ENCODE data around the gene MYLK. TPM values are rescaled to one million over a fixed set of nuclear protein-coding genes. Genes with fewer than 3 reads are reported as not detected.
"Not testable (repeated sequence)": the region's sequence is repeated elsewhere in the genome, so short reads cannot be mapped to it uniquely, and the experiment has no call there.

Gene MYLK
- total and polyA plus RNA-seq, 2 donors (not counting 1 experiment from before 2014, with no cell fraction given): 0.51 TPM; not detected in 1

- ATAC-seq (ENCODE audit: low read depth) (no peak), DNase-seq (no peak)
- H2AFZ ChIP-seq (ENCODE audit: insufficient read depth, low read depth, low read length, poor library complexity, severe bottlenecking): no peak overlapping the region
- ChIA-PET POLR2A (interaction anchor here (0.7 kb wide), 1 partner anchor 21 kb away, joined by 3 read pairs; the partner anchor contains the start of gene HACD2), CTCF (interaction anchor here (0.9 kb wide), 1 partner anchor 46 kb away, joined by 4 read pairs; no protein-coding TSS in a partner anchor)
- H3K79me2 ChIP-seq (ENCODE audit: control insufficient read depth, insufficient read depth, low read length): no peaks in the 10 kb centered on the region
- H3K9me3 ChIP-seq (ENCODE audit: control extremely low read depth in 1 of 3, control insufficient read depth in 2 of 3, insufficient read depth in 1 of 3, low read length in 2 of 3): no peaks in the 10 kb centered on the region
- TF ChIP-seq, protein P1, sequence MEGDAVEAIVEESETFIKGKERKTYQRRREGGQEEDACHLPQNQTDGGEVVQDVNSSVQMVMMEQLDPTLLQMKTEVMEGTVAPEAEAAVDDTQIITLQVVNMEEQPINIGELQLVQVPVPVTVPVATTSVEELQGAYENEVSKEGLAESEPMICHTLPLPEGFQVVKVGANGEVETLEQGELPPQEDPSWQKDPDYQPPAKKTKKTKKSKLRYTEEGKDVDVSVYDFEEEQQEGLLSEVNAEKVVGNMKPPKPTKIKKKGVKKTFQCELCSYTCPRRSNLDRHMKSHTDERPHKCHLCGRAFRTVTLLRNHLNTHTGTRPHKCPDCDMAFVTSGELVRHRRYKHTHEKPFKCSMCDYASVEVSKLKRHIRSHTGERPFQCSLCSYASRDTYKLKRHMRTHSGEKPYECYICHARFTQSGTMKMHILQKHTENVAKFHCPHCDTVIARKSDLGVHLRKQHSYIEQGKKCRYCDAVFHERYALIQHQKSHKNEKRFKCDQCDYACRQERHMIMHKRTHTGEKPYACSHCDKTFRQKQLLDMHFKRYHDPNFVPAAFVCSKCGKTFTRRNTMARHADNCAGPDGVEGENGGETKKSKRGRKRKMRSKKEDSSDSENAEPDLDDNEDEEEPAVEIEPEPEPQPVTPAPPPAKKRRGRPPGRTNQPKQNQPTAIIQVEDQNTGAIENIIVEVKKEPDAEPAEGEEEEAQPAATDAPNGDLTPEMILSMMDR (IDR thresholded peaks at IDR 0.05): no peak
- no peak for TF ChIP-seq EZH2 (IDR thresholded peaks at IDR 0.05; ENCODE audit: borderline replicate concordance, insufficient read depth, low read depth, low read length, poor library complexity, severe bottlenecking)
- Mint-ChIP-seq H3K27ac (no peak overlapping the region), H3K9me3 (ENCODE audit: insufficient read depth) (no peaks in the 10 kb centered on the region), H3K27me3 (no peaks in the 10 kb centered on the region), H3K4me1 (peaks cover 29% of the 10 kb centered on the region), H3K4me3 (no peak overlapping the region)
- no peak overlapping the region for H3K27ac ChIP-seq (ENCODE audit: low read length in 2 of 2)
- no peaks in the 10 kb centered on the region for H4K20me1 ChIP-seq (ENCODE audit: control insufficient read depth, insufficient read depth, low read length, poor library complexity, severe bottlenecking)
- H3K4me1 ChIP-seq (ENCODE audit: control insufficient read depth in 2 of 2, insufficient read depth in 2 of 2, low read length in 2 of 2): peaks cover 11 to 12% of the 10 kb centered on the region in 2 donors
- no peak overlapping the region for H3K4me3 ChIP-seq (ENCODE audit: control extremely low read depth in 1 of 5, extremely low read depth in 1 of 5, insufficient read depth in 1 of 5, low read depth in 2 of 5, low read length in 4 of 5)
- H3K4me2 ChIP-seq (replicated peaks; ENCODE audit: low read depth, low read length, poor library complexity, severe bottlenecking): no peak overlapping the region
- intact Hi-C loops (cut with micrococcal nuclease): no loop called here
- H3K36me3 ChIP-seq (replicated peaks in 1 of 2; ENCODE audit: control extremely low read depth in 1 of 2, control insufficient read depth in 1 of 2, extremely low read depth in 1 of 2, insufficient read depth in 2 of 2, low read length in 1 of 2): no peaks in the 10 kb centered on the region
- no peaks in the 10 kb centered on the region for H3K27me3 ChIP-seq (replicated peaks in 1 of 4; ENCODE audit: control extremely low read depth in 1 of 4, control insufficient read depth in 3 of 4, insufficient read depth in 4 of 4, low read length in 3 of 4)
- no peak overlapping the region for H3K9ac ChIP-seq (ENCODE audit: low read length)
Observed at GRCh38 chr3:123606527-123606926, 277.6 kb downstream of the MYLK start.

GRCh38 chr3:123605789-123606234 is 278.3 kb downstream of the MYLK start:
- Histone ChIP-seq H2AFZ (ENCODE audit: insufficient read depth, low read depth, low read length, poor library complexity, severe bottlenecking) (no peak overlapping the region), H3K4me1 (ENCODE audit: control insufficient read depth in 2 of 2, insufficient read depth in 2 of 2, low read length in 2 of 2) (peaks cover 7 to 11% of the 10 kb centered on the region in 2 donors), H3K9ac (ENCODE audit: low read length) (no peak overlapping the region), H3K79me2 (ENCODE audit: control insufficient read depth, insufficient read depth, low read length) (no peaks in the 10 kb centered on the region), H3K27me3 (replicated peaks in 1 of 4; ENCODE audit: control extremely low read depth in 1 of 4, control insufficient read depth in 3 of 4, insufficient read depth in 4 of 4, low read length in 3 of 4) (no peaks in the 10 kb centered on the region), H3K4me3 (ENCODE audit: control extremely low read depth in 1 of 5, extremely low read depth in 1 of 5, insufficient read depth in 1 of 5, low read depth in 2 of 5, low read length in 4 of 5) (no peak overlapping the region), H3K4me2 (replicated peaks; ENCODE audit: low read depth, low read length, poor library complexity, severe bottlenecking) (no peak overlapping the region), H3K27ac (ENCODE audit: low read length in 2 of 2) (no peak overlapping the region), H3K36me3 (replicated peaks in 1 of 2; ENCODE audit: control extremely low read depth in 1 of 2, control insufficient read depth in 1 of 2, extremely low read depth in 1 of 2, insufficient read depth in 2 of 2, low read length in 1 of 2) (no peaks in the 10 kb centered on the region), H4K20me1 (ENCODE audit: control insufficient read depth, insufficient read depth, low read length, poor library complexity, severe bottlenecking) (no peaks in the 10 kb centered on the region), H3K9me3 (ENCODE audit: control extremely low read depth in 1 of 3, control insufficient read depth in 2 of 3, insufficient read depth in 1 of 3, low read length in 2 of 3) (no peaks in the 10 kb centered on the region)
- DNase-seq: no peak
- peak overlapping the region; percentile 50 for H3K4me3 Mint-ChIP-seq
- intact Hi-C loops (cut with micrococcal nuclease): no loop called here
- no peaks in the 10 kb centered on the region for H3K9me3 Mint-ChIP-seq (ENCODE audit: insufficient read depth)
- WGBS (ENCODE audit: insufficient coverage): 100% methylated on average over 4 of the region's 5 CpGs
- CTCF ChIA-PET: interaction anchor here (0.9 kb wide), 1 partner anchor 47 kb away, joined by 4 read pairs; no protein-coding TSS in a partner anchor
- no peaks in the 10 kb centered on the region for H3K27me3 Mint-ChIP-seq
- H3K27ac Mint-ChIP-seq: peak overlapping the region; percentile 78
- POLR2A ChIA-PET: interaction anchor here (0.7 kb wide), 1 partner anchor 20 kb away, joined by 3 read pairs; the partner anchor contains the start of gene HACD2
- TF ChIP-seq, protein P1 (IDR thresholded peaks at IDR 0.05): no peak
- TF ChIP-seq EZH2 (IDR thresholded peaks at IDR 0.05; ENCODE audit: borderline replicate concordance, insufficient read depth, low read depth, low read length, poor library complexity, severe bottlenecking): no peak
- peaks cover 25% of the 10 kb centered on the region for H3K4me1 Mint-ChIP-seq
- ATAC-seq (ENCODE audit: low read depth): peak; percentile 50

GRCh38 chr3:123603153-123603552 is 281.0 kb downstream of the MYLK start:
- POLR2A ChIA-PET; H2AFZ ChIP-seq (ENCODE audit: insufficient read depth, low read depth, low read length, poor library complexity, severe bottlenecking); intact Hi-C loops (cut with micrococcal nuclease); H3K9ac ChIP-seq (ENCODE audit: low read length); H3K27ac ChIP-seq (ENCODE audit: low read length in 2 of 2); H3K36me3 ChIP-seq (replicated peaks in 1 of 2; ENCODE audit: control extremely low read depth in 1 of 2, control insufficient read depth in 1 of 2, extremely low read depth in 1 of 2, insufficient read depth in 2 of 2, low read length in 1 of 2); H3K4me2 ChIP-seq (replicated peaks; ENCODE audit: low read depth, low read length, poor library complexity, severe bottlenecking); H3K79me2 ChIP-seq (ENCODE audit: control insufficient read depth, insufficient read depth, low read length); H3K4me3 Mint-ChIP-seq; CTCF ChIA-PET; H3K4me3 ChIP-seq (ENCODE audit: control extremely low read depth in 1 of 5, extremely low read depth in 1 of 5, insufficient read depth in 1 of 5, low read depth in 2 of 5, low read length in 4 of 5); H4K20me1 ChIP-seq (ENCODE audit: control insufficient read depth, insufficient read depth, low read length, poor library complexity, severe bottlenecking); ATAC-seq (ENCODE audit: low read depth); H3K9me3 Mint-ChIP-seq (ENCODE audit: insufficient read depth); H3K9me3 ChIP-seq (ENCODE audit: control extremely low read depth in 1 of 3, control insufficient read depth in 2 of 3, insufficient read depth in 1 of 3, low read length in 2 of 3); H3K27me3 Mint-ChIP-seq; H3K27ac Mint-ChIP-seq; H3K4me1 ChIP-seq (ENCODE audit: control insufficient read depth in 2 of 2, insufficient read depth in 2 of 2, low read length in 2 of 2); H3K27me3 ChIP-seq (replicated peaks in 1 of 4; ENCODE audit: control extremely low read depth in 1 of 4, control insufficient read depth in 3 of 4, insufficient read depth in 4 of 4, low read length in 3 of 4); DNase-seq: not testable (repeated sequence)
- peaks cover 20% of the 10 kb centered on the region for H3K4me1 Mint-ChIP-seq
- 71% methylated on average over 2 of the region's 2 CpGs for WGBS (ENCODE audit: insufficient coverage)

All from B cell (primary cell).